Stimulated activated CD8-positive, alpha-beta memory T cell treated with anti-CD3 and anti-CD28 coated beads, Interleukin-15, amount 100 ng/mL, for 4 hours (primary cell): ENCODE results near the gene KCNMA1.

ENCODE experiments used
- DNase-seq, 2 donors: peaks; one replicate each; pipeline ENCODE4 v3.0.0-alpha.2; 2020; ENCODE audit warnings: low read depth in 2 of 2

Gene KCNMA1

GRCh38 chr10:77116904-77117303, 520.7 kb downstream of the KCNMA1 start:
- DNase-seq: no peak

- DNase-seq: no peak
Measured at GRCh38 chr10:77114181-77114821, 523.3 kb downstream of the KCNMA1 start.

- no peak for DNase-seq
Measured at GRCh38 chr10:77111611-77112550, 525.7 kb downstream of the KCNMA1 start.

- no peak for DNase-seq
Measured at GRCh38 chr10:77110757-77111156, 526.9 kb downstream of the KCNMA1 start.

- DNase-seq: no peak
Measured at GRCh38 chr10:77109351-77109994, 528.1 kb downstream of the KCNMA1 start.

- no peak for DNase-seq
Measured at GRCh38 chr10:77106676-77107075, 530.9 kb downstream of the KCNMA1 start.

- DNase-seq: no peak
Measured at GRCh38 chr10:77105761-77106221, 531.8 kb downstream of the KCNMA1 start.

GRCh38 chr10:77104459-77104980, 533.1 kb downstream of the KCNMA1 start:
- no peak for DNase-seq

- no peak for DNase-seq
Measured at GRCh38 chr10:77103213-77103612, 534.4 kb downstream of the KCNMA1 start.

- no peak for DNase-seq
Measured at GRCh38 chr10:77101341-77101740, 536.3 kb downstream of the KCNMA1 start.

GRCh38 chr10:77099136-77099535, 538.5 kb downstream of the KCNMA1 start:
- no peak for DNase-seq

GRCh38 chr10:77097625-77098024, 540.0 kb downstream of the KCNMA1 start:
- DNase-seq: no peak

GRCh38 chr10:77093126-77093525, 544.5 kb downstream of the KCNMA1 start:
- DNase-seq: no peak

GRCh38 chr10:77091597-77092165, 545.9 kb downstream of the KCNMA1 start:
- DNase-seq: no peak

- DNase-seq: no peak
Measured at GRCh38 chr10:77090381-77091356, 546.9 kb downstream of the KCNMA1 start.

GRCh38 chr10:77087366-77087765, 550.2 kb downstream of the KCNMA1 start:
- DNase-seq: no peak

- no peak for DNase-seq
Measured at GRCh38 chr10:77086081-77086480, 551.5 kb downstream of the KCNMA1 start.

GRCh38 chr10:77085344-77085743, 552.3 kb downstream of the KCNMA1 start:
- no peak for DNase-seq

- no peak for DNase-seq
Measured at GRCh38 chr10:77084431-77085144, 553.0 kb downstream of the KCNMA1 start.
